ENCODE data around the gene DST. TPM values are rescaled to one million over a fixed set of nuclear protein-coding genes. Genes with fewer than 3 reads are reported as not detected.

The DST gene
- total and polyA plus RNA-seq, 2 donors (not counting 1 experiment from before 2014, with no cell fraction given) = 1.5 to 1.9 TPM

- Mint-ChIP-seq H3K4me3 (no peak overlapping the region), H3K9me3 (ENCODE audit: insufficient read depth) (no peaks in the 10 kb centered on the region), H3K27ac (no peak overlapping the region), H3K27me3 (no peaks in the 10 kb centered on the region), H3K4me1 (no peaks in the 10 kb centered on the region)
- no peaks in the 10 kb centered on the region for H3K79me2 ChIP-seq (ENCODE audit: control insufficient read depth, insufficient read depth, low read length)
- intact Hi-C loops (cut with micrococcal nuclease) = no loop called here
- TF ChIP-seq EZH2 (IDR thresholded peaks at IDR 0.05; ENCODE audit: borderline replicate concordance, insufficient read depth, low read depth, low read length, poor library complexity, severe bottlenecking) (no peak), CTCF (IDR thresholded peaks at IDR 0.05) (no peak)
- no peaks in the 10 kb centered on the region for H3K27me3 ChIP-seq (replicated peaks in 1 of 4; ENCODE audit: control extremely low read depth in 1 of 4, control insufficient read depth in 3 of 4, insufficient read depth in 4 of 4, low read length in 3 of 4)
- DNase-seq = no peak
- H3K36me3 ChIP-seq (replicated peaks in 1 of 2; ENCODE audit: control extremely low read depth in 1 of 2, control insufficient read depth in 1 of 2, extremely low read depth in 1 of 2, insufficient read depth in 2 of 2, low read length in 1 of 2) = no peaks in the 10 kb centered on the region
- no peak overlapping the region for H3K4me3 ChIP-seq (ENCODE audit: control extremely low read depth in 1 of 5, extremely low read depth in 1 of 5, insufficient read depth in 1 of 5, low read depth in 2 of 5, low read length in 4 of 5)
- no peaks in the 10 kb centered on the region for H3K4me1 ChIP-seq (ENCODE audit: control insufficient read depth in 2 of 2, insufficient read depth in 2 of 2, low read length in 2 of 2)
- 100% methylated on average over 6 of the region's 7 CpGs for WGBS (ENCODE audit: insufficient coverage)
- no peak overlapping the region for H3K9ac ChIP-seq (ENCODE audit: low read length)
- H2AFZ ChIP-seq (ENCODE audit: insufficient read depth, low read depth, low read length, poor library complexity, severe bottlenecking) = no peak overlapping the region
- ChIA-PET CTCF (no interaction called here), POLR2A (no interaction called here)
- H3K27ac ChIP-seq (ENCODE audit: low read length in 2 of 2) = no peak overlapping the region
- no peaks in the 10 kb centered on the region for H4K20me1 ChIP-seq (ENCODE audit: control insufficient read depth, insufficient read depth, low read length, poor library complexity, severe bottlenecking)
- H3K9me3 ChIP-seq (ENCODE audit: control extremely low read depth in 1 of 3, control insufficient read depth in 2 of 3, insufficient read depth in 1 of 3, low read length in 2 of 3) = no peaks in the 10 kb centered on the region
- ATAC-seq (ENCODE audit: low read depth) = no peak
- H3K4me2 ChIP-seq (replicated peaks; ENCODE audit: low read depth, low read length, poor library complexity, severe bottlenecking) = no peak overlapping the region
Observed at GRCh38 chr6:56552187-56553130, 90.2 kb downstream of the DST start.

GRCh38 chr6:56551409-56552120 is 91.1 kb downstream of the DST start:
- H3K27me3 Mint-ChIP-seq = no peaks in the 10 kb centered on the region
- no peak overlapping the region for H2AFZ ChIP-seq (ENCODE audit: insufficient read depth, low read depth, low read length, poor library complexity, severe bottlenecking)
- DNase-seq (no peak), ATAC-seq (ENCODE audit: low read depth) (no peak)
- H4K20me1 ChIP-seq (ENCODE audit: control insufficient read depth, insufficient read depth, low read length, poor library complexity, severe bottlenecking) = no peaks in the 10 kb centered on the region
- no peaks in the 10 kb centered on the region for H3K4me1 Mint-ChIP-seq
- no peak overlapping the region for H3K4me3 Mint-ChIP-seq
- no peaks in the 10 kb centered on the region for H3K4me1 ChIP-seq (ENCODE audit: control insufficient read depth in 2 of 2, insufficient read depth in 2 of 2, low read length in 2 of 2)
- POLR2A ChIA-PET = no interaction called here
- no peaks in the 10 kb centered on the region for H3K27me3 ChIP-seq (replicated peaks in 1 of 4; ENCODE audit: control extremely low read depth in 1 of 4, control insufficient read depth in 3 of 4, insufficient read depth in 4 of 4, low read length in 3 of 4)
- H3K9me3 ChIP-seq (ENCODE audit: control extremely low read depth in 1 of 3, control insufficient read depth in 2 of 3, insufficient read depth in 1 of 3, low read length in 2 of 3) = no peaks in the 10 kb centered on the region
- H3K79me2 ChIP-seq (ENCODE audit: control insufficient read depth, insufficient read depth, low read length) = no peaks in the 10 kb centered on the region
- no peak overlapping the region for H3K4me2 ChIP-seq (replicated peaks; ENCODE audit: low read depth, low read length, poor library complexity, severe bottlenecking)
- no peak overlapping the region for H3K27ac ChIP-seq (ENCODE audit: low read length in 2 of 2)
- CTCF ChIA-PET = no interaction called here
- no peak overlapping the region for H3K4me3 ChIP-seq (ENCODE audit: control extremely low read depth in 1 of 5, extremely low read depth in 1 of 5, insufficient read depth in 1 of 5, low read depth in 2 of 5, low read length in 4 of 5)
- intact Hi-C loops (cut with micrococcal nuclease) = no loop called here
- no peak overlapping the region for H3K27ac Mint-ChIP-seq
- 88% methylated on average over 3 of the region's 3 CpGs for WGBS (ENCODE audit: insufficient coverage)
- no peak overlapping the region for H3K9ac ChIP-seq (ENCODE audit: low read length)
- H3K9me3 Mint-ChIP-seq (ENCODE audit: insufficient read depth) = no peaks in the 10 kb centered on the region
- no peak for TF ChIP-seq CTCF (IDR thresholded peaks at IDR 0.05)
- no peak for TF ChIP-seq EZH2 (IDR thresholded peaks at IDR 0.05; ENCODE audit: borderline replicate concordance, insufficient read depth, low read depth, low read length, poor library complexity, severe bottlenecking)
- H3K36me3 ChIP-seq (replicated peaks in 1 of 2; ENCODE audit: control extremely low read depth in 1 of 2, control insufficient read depth in 1 of 2, extremely low read depth in 1 of 2, insufficient read depth in 2 of 2, low read length in 1 of 2) = no peaks in the 10 kb centered on the region

Data from B cell (primary cell).